GM23248 (cell line): ENCODE measurements around the gene POLA2.

ENCODE experiments used
- EZH2 ChIP-seq: fragments of 200-600 bp; sonication (generic); IDR thresholded peaks from 2 replicates; pipeline ENCODE4 v1.6.1; 2018; ENCODE audit warnings: antibody characterized with exemption, mild to moderate bottlenecking; ENCODE audit not compliant: insufficient read depth, poor library complexity, severe bottlenecking
- EZH2phosphoT487 ChIP-seq: fragments of 200-600 bp; sonication (generic); IDR thresholded peaks from 2 replicates; pipeline ENCODE4 v1.6.1; 2018; ENCODE audit warnings: antibody characterized with exemption, moderate library complexity, mild to moderate bottlenecking, low read depth; ENCODE audit not compliant: insufficient read depth

DNA sequence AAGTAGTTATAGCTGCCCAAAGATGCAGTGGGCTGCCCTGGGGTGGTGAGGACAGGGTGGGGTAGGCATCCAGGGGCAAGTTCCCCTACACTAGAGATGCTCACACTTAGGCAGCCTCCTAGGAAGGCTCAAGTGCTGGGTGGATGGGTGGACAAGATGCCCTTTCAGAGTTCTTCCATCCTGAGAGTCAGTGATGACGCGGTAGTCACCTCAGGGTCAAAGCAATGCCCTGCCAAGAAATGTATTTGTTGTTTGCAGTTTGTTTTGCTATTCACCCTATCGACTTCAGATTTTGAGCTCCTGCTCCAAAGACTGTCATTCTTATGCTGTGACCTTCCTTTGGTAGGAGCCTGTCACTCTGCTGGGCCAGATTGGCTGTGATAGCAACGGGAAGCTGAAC is 18.9 kb downstream of the POLA2 start:
- TF ChIP-seq EZH2 (no peak), EZH2phosphoT487 (no peak)
